Skin of body (tissue), 2 donors: ENCODE results near the gene VPS45. TPM values are rescaled to one million over a fixed set of nuclear protein-coding genes. Genes with fewer than 3 reads are reported as not detected.

Experiments
- DNase-seq: peaks from one replicate; lab custom pipeline; 2025; lab: John Stamatoyannopoulos, UW
- total RNA-seq: library from RNA; depleted of rRNA; stranded (reverse); fragments of >200 nt; gene quantifications from one replicate; pipeline ENCODE4 v1.2.3, GENCODE V29; 2014

The VPS45 gene
- total RNA-seq, 1 donor from 2014 or later, result 59.3 TPM

DNA sequence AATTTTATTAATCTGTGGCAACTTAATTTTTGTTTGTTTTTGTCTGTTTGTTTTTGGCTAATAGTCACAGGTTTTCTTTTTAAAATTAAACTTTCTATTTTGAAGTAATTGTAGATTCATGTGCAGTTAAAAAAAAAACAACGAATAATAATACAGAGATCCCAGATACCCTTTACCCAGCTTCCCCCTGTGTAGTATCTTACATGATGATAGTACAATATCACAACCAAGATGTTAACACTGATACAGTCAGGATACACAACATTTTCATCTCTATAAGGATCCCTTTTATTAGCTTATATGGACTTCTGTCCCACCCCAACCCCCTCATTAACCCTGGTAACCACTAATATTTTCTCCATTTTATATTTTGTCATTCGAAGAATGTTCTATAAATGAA lies 5.9 kb downstream of the VPS45 start:
- DNase-seq, result no peak

DNA sequence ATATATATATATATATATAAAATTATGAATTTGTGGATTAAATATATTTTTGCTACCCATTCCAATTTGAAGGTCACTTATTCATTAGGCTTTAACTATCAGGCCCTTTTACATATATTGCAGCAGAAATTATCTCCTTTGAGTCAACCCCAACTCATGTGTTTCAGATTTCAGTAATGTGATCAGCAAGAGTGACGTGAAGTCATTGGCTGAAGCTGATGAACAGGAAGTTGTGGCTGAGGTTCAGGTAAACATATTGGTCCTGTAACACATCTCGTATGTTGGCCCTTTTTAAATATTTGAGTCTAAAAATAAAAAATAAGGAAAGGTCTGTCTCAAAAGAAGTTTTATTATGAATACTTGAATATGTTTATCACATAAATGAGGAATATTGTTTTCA lies 8.5 kb downstream of the VPS45 start:
- DNase-seq, result no peak

DNA sequence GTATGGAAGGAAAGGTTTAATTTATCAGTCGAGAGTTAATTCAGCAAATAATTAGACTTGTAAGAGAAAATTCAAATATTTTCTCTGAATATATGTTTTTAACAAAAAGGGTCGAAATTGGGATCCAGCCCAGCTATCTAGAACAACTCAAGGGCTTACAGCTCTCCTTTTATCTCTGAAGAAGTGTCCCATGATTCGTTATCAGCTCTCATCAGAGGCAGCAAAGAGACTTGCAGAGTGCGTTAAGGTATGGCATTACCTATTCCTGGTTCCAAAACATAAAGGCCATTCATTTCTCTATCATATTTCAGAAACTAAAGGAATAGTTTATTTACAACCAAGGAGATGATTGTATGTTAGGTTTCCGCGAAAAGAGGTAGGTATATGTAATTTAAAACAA lies 9.4 kb downstream of the VPS45 start:
- no peak for DNase-seq

GRCh38 chr1:150080784-150081183 lies 13.2 kb downstream of the VPS45 start:
- DNase-seq, result no peak

DNA sequence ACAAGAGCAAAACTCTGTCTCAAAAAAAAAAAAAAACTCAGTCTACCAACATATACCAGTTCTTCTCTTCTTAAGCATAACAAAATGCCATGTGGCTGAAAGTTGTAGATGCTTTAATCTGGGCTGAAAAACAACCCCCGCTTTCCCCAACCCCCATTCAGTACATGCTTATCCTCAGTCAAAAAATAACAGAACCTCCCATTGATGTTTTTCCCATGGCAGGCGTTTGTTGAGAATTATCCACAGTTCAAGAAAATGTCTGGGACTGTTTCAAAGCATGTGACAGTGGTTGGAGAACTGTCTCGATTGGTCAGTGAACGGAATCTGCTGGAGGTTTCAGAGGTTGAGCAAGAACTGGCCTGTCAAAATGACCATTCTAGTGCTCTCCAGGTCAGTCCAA lies 14.9 kb downstream of the VPS45 start:
- no peak for DNase-seq

DNA sequence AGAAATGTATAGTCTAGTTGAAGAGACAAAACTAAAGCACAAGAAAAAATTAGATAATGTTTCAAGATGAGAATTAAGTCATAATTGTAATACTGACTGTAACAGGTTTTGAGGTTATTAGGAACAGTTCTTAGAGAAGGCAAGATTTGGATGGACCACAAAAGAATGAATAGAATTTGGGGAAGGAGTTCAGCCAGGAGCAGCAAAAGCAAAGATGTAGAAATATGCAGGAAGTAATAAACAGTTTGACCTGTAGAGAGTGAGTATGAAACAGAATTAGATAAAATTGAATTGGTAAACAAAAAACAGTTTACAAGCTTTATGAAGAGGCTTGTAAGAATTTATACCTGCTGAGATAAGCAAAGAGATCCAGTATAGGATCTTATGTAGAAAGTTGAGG lies 16.3 kb downstream of the VPS45 start:
- DNase-seq, result no peak

DNA sequence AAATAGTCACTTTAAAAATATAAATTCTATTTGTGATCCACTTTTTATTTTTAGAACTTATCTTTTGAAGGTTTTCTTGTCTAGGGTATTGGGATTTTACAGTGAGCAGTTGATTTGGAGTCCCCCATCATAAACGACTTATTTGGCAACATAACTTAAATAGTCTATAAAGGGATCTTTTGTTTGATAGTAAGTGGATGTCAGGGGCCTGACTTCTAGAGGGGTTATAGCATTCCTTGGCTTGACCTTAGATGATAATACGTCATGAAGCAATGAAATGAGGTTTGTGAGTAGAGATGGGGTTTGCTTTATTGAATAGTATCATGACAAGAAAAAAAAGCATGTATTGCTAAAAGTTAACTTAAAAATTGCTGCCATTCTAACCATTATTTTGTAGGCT lies 17.8 kb downstream of the VPS45 start:
- no peak for DNase-seq

- DNase-seq, result no peak
These were observed 19.8 kb downstream of the VPS45 start for GRCh38 chr1:150087415-150087814.

DNA sequence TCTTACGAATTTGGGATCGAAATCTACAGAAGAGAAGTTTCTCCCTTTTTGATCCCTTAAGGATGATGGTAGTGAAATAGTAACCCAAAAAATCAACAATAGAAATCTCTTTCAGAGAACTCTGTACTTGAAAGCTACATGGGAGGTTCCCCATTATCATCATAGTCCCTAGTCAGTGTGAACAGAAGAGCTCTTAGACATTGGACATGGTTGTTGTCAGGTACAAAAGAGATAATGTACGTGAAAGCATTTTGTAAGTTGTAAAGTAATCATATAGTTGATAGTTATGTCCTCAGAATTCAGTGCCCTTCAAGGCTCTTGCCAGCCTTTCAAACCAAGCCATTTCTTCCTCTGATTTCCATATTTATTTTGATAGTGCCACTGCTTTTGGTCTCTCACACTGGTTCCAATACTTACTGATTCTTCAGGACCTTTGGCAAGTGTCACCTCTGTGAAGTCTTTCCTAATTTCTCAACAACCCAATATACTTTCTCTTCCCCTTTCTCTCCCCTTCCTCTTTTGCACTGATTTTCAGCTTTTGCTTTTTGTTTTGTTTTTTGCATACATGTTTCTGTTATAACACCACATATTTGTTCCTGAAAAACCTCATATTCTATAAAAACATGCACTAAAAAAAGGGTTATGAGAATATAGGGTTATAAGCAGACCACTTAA lies 22.4 kb downstream of the VPS45 start:
- no peak for DNase-seq

- no peak for DNase-seq
These were observed 24.7 kb downstream of the VPS45 start for GRCh38 chr1:150092180-150092791.

DNA sequence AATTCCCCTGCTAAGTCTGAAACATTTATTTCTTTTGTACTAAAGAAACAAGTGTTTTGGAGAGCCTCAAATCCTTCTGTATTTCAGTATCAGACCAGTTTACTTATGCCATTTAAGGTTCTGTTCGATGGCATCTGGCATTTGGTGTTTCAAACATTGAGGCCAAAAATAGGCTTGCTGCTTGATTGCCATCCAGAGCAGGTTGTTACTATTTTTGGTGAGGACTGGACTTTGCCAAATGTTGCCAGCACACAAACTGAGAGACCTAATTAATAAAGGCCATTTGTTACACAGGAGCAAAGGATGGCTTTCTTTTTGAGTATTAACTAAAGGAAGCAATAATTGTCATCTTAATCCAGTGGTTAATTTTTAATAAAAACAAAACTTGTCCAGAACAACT lies 26.2 kb downstream of the VPS45 start:
- no peak for DNase-seq

GRCh38 chr1:150094734-150095265 lies 27.2 kb downstream of the VPS45 start:
- DNase-seq, result no peak

DNA sequence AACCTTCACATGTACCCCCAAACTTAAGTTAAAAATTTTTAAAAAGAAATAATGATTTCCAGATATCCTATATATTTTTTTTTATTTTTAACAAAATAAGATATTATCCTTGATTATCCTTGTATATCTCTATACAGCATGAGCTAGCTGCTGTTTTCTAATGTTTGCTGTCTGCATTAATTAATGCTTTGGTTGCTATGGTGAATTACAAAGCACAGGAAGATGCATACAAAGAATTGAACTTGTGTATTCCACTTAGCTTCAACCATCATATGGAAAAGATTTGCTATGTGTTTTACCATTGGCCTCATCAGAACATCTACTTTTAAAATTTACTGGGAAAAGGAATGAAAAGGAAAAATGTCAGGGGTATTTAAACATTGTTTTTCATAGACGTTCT lies 35.4 kb downstream of the VPS45 start:
- no peak for DNase-seq

- DNase-seq, result no peak
These were observed 38.8 kb downstream of the VPS45 start for GRCh38 chr1:150106341-150106740.

GRCh38 chr1:150109586-150109985 lies 42.0 kb downstream of the VPS45 start:
- DNase-seq, result no peak

DNA sequence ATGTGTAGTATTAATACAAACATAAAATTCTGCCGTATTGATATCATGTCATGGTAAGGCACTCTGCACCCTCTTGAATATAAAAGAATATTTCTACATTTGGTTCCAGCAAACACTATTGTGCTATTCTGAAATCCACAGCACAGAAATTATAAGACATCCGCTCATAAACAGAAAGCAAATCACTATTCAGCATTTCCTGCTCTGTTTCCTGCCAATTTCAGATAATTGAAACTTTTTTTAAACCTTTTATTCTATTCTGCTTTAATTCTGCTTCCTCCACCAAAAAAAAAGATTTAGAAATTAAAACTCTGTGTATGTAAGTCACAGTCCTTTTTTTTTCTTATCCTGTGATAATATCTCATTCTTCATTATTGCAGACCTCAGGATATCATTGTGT lies 42.5 kb downstream of the VPS45 start:
- DNase-seq, result no peak

GRCh38 chr1:150111670-150112069 lies 44.1 kb downstream of the VPS45 start:
- DNase-seq, result no peak

DNA sequence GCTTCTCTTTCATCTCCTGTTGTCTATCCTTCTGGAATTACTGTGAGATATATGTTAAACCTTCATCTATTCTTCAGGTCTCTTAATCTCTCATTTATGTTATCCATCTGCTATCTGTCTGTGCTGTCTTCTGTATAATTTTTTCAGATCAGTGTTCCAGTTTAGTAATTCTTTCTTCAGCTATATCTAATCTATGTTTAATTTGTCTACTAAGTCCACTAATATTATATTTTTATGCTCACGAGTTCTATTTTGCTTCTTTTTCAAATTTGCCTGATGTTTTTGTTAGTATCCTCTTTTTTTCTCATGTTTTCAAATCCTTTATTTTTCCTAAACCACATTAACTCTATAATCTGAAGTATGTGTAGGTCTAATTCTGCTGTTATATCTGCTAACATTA lies 47.5 kb downstream of the VPS45 start:
- DNase-seq, result no peak

DNA sequence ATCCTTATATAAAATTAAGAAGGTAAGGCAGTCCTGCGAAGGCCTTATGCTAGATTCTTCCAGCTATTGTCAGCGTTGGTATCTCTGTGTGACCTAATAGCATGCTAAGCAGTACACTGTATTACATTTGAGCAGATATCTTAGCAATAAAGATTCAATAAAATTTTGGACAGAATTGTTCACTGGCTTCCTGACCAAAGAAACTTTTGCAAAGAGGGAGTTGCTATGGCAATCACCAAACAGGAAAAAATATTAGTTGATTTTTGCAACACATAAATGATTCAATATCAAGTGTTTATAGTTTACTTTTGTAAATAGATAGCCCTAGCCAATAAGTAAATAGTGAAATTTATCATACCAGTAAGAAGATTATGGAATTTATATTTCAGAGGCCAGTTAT lies 51.1 kb downstream of the VPS45 start:
- DNase-seq, result peak; percentile 21

GRCh38 chr1:150121236-150121862 lies 53.8 kb downstream of the VPS45 start:
- DNase-seq, result no peak

- DNase-seq, result no peak
These were observed 59.2 kb downstream of the VPS45 start for GRCh38 chr1:150126811-150127210.

DNA sequence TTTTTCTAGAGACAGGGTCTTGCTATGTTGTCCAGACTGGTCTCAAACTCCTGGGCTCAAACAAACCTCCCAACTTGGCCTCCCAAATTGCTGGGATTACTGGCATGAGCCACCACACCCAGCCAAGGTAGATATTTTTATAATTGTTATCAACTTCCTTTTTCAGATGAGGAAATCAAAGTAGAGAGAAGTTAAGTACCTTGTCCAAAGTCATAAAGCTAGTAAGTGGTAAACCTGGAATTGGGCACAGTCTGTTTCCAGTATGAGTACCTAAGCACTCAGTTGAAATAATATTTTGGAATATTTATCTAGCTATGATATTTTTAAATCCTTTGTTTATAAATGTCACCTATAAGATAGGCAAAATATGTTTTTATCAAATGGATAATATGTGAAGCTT lies 59.9 kb downstream of the VPS45 start:
- DNase-seq, result no peak

DNA sequence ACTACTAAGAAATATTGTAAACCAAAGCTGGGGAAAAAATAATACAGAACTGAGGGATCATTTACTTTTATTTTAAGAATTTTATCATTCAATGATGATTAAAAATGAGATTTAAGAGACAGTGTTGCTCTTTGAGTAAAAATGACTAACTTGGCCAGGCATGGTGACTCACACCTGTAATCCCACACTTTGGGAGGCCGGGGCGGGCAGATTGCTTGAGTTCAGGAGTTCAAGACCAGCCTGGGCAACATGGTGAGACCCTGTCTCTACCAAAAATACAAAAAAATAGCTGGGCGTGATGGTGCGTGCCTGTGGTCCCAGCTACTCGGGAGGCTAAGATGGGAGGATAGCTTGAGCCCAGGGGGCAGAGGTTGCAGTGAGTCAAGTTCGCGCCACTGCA lies 60.3 kb downstream of the VPS45 start:
- DNase-seq, result no peak
